GM12875 (cell line): ENCODE data around the gene MYO1D.

ENCODE experiments used
- H3K4me3 ChIP-seq: one replicate; pipeline ENCODE4 v1.5.1; 2011; ENCODE audit warnings: low read depth, low read length, control low read depth
- TF ChIP-seq, protein P1 (sequence below): IDR thresholded peaks from 2 replicates; pipeline ENCODE4 v1.5.1; 2011; ENCODE audit warnings: low read depth, mild to moderate bottlenecking, control low read depth, inconsistent platforms, low read length, moderate library complexity, borderline replicate concordance; ENCODE audit not compliant: insufficient read depth

The MYO1D gene

DNA sequence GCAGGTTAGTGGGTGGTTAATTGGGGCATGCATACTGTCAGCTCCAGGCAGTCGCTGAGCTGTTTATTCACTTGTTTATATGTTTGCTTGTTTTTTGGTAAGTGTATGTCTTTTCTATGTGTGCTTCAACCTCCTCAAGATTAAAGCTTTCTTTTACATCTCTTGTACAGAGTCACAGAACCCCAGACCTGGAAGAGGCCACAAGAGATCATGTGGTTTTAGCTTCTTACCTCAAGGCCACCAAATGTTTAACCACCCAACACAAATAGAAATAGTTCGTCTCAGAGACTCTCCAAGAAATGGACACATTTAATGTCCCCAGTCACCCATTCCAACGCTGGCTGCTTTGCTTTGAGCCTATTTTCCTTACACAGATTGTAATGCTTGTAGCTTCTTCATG lies 39.2 kb upstream of the MYO1D start:
- TF ChIP-seq, protein P1, sequence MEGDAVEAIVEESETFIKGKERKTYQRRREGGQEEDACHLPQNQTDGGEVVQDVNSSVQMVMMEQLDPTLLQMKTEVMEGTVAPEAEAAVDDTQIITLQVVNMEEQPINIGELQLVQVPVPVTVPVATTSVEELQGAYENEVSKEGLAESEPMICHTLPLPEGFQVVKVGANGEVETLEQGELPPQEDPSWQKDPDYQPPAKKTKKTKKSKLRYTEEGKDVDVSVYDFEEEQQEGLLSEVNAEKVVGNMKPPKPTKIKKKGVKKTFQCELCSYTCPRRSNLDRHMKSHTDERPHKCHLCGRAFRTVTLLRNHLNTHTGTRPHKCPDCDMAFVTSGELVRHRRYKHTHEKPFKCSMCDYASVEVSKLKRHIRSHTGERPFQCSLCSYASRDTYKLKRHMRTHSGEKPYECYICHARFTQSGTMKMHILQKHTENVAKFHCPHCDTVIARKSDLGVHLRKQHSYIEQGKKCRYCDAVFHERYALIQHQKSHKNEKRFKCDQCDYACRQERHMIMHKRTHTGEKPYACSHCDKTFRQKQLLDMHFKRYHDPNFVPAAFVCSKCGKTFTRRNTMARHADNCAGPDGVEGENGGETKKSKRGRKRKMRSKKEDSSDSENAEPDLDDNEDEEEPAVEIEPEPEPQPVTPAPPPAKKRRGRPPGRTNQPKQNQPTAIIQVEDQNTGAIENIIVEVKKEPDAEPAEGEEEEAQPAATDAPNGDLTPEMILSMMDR = no peak
- no peak overlapping the region for H3K4me3 ChIP-seq

DNA sequence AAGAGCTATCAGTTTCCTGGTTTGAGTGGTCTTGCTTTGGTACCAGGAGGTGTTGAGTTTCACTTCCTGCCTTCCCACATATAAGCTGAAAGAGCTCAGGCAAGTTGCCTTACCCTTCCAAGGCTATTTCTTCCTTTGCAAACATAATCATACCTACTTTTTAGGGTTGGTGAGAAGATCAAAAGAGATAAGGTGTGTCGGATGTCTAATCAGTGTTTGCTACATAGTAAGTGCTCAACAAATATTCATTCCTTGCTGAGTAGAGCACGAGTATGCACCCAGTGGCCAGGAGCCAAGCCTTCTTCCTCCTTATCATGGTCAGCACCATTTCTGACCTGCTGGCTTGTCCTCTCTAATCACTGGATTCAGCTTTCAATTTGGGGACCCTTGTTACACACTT lies 38.3 kb upstream of the MYO1D start:
- H3K4me3 ChIP-seq = no peak overlapping the region
- TF ChIP-seq, protein P1 = no peak

DNA sequence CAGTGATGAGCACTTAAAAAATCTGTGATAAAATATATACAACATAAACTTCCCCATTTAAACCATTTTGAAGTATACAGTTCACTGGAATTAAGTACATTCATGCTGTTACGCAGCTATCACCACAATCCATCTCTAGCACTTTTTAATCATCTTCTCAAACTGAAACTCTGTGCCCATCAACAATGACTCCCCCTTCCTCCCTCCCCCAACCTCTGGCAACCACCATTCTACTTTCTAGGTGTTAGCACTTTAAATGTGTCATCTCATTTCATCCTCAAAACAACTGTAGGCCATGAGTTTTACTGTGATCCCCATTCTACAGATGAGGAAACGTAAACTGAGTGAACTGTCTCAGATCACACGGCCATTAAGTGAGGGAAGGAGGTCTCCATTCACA lies 37.3 kb upstream of the MYO1D start:
- TF ChIP-seq, protein P1 = no peak
- no peak overlapping the region for H3K4me3 ChIP-seq

DNA sequence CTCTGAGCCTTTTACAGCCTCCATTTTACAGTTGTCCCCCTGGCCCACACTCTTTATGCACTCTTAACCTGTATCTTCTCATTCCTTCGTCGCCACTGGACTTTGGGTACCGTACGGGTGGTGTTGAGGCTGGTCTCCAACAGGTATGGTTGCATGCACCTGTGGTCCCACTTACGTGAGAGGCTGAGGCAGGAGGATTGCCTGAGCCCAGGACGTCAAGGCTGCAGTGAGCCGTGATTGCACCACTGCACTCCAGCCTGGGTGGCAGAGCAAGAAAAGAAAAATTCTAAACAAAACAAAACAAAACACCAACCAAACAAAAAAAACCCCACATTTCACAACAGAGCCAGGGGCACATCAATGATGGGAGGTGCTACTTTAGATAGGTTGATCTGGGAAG lies 36.7 kb upstream of the MYO1D start:
- TF ChIP-seq, protein P1 = no peak

DNA sequence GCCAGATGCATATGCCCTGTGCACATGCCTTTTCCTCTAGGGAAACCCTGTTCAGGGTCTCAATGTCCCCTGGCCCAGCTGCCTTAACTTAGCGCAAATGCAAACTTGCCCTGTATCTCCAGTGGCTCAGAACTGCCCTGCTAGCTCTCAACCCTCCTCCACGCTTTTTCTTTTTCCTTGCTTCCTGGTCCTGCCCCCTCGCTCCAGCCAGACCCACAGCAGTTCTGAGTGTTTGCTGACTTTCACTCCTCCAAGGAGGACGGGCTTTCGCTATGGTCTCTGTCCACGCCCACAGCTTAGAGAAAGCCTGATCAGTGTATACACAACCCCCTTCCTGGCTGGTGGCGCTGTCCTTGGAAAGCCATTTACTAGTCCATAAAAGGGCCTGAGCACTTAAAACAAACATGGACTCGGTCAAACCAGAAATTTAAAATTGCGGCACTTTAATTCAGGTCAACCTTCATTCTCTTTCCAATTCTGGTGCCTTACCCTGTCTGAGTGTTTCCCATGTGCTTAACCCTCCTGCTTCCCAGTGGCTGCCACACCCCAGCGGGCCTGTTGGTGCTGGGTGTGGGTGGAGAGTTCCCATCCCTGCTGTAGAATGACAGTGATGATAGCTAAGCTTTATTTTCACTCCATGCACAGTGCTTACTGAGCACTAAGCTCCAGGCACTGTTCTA lies 35.4 kb upstream of the MYO1D start:
- H3K4me3 ChIP-seq = no peak overlapping the region

More for the DNA sequence above, 36.7 kb upstream of the MYO1D start:
- no peak overlapping the region for H3K4me3 ChIP-seq

DNA sequence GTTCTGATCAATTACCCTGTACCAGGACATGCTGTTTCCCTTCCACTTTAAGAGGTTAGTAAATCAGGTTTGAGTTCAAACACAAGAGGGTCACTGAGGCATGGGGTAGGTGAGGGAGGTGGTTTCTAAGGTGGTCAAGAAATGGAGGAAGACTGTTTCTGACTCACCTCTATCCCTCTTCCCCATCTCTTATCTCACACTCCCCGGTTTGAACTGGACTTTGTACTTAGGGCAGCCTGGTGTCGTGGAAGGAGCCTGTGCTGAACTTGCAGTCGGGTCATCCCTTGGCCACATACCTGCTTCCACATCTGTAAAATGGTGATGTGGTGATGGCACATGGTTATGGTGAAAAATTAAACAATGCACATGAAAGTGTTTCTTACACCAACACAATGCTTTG lies 33.8 kb upstream of the MYO1D start:
- TF ChIP-seq, protein P1 = no peak

More for the DNA sequence above, 35.4 kb upstream of the MYO1D start:
- TF ChIP-seq, protein P1 = no peak

DNA sequence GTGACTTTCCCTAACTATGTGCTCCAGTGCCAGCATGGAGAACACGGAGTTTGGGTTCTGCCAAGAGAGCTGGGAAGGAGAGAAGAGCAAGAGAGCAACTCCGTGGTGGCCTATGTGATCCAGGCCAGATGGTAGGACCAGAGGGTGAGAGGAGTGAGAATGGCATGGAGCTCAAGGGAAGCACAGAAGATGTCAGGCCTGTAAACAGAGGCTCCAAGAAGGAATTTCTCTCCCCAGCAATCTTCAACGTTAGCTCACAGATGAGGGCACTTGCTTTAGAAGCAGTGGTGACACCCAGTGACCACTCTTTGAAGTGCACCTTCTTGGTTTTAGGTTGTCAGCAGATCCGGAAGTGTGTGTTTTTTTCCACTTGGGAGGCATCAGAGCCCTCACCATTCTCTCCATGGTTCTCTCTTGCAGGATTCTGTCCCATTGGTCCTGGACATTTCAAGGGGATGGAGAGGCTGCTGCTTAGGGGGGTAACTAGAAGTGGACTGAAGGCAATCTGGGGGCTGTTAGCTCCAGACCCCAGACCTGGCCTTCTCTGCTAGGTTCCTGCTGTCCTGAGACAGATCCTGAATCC lies 33.0 kb upstream of the MYO1D start:
- H3K4me3 ChIP-seq = no peak overlapping the region
- TF ChIP-seq, protein P1 = peak; percentile 81

More for the DNA sequence above, 33.8 kb upstream of the MYO1D start:
- H3K4me3 ChIP-seq = no peak overlapping the region
